HL-60/S4 treated with phorbol 12-myristate 13-acetate at 8.2 ng/mL for 4 days and 3 days (cell line): ENCODE data around the gene GFRA4.

Source experiments
- in situ Hi-C: fragments of 300-500 bp; cut with MboI; formaldehyde crosslinking; loops from 2 replicates; pipeline ENCODE4 v1.15.0; 2022; ENCODE audit warnings: low sequenced_read_pairs

Gene GFRA4

DNA sequence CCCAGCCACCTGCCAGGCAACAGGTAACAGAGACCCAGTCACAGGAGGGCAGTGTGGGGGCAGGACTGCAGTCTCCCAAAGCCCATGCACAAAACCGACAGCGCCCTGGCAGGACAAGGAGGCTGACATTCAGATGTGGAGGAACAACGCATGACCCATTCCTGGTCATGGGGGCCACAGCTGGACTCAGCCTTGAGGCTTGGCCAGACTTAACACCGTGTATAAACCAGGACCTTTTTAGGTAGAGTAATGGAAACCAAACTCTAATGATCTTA lies 8.1 kb downstream of the GFRA4 start:
- in situ Hi-C loops: no loop called here

DNA sequence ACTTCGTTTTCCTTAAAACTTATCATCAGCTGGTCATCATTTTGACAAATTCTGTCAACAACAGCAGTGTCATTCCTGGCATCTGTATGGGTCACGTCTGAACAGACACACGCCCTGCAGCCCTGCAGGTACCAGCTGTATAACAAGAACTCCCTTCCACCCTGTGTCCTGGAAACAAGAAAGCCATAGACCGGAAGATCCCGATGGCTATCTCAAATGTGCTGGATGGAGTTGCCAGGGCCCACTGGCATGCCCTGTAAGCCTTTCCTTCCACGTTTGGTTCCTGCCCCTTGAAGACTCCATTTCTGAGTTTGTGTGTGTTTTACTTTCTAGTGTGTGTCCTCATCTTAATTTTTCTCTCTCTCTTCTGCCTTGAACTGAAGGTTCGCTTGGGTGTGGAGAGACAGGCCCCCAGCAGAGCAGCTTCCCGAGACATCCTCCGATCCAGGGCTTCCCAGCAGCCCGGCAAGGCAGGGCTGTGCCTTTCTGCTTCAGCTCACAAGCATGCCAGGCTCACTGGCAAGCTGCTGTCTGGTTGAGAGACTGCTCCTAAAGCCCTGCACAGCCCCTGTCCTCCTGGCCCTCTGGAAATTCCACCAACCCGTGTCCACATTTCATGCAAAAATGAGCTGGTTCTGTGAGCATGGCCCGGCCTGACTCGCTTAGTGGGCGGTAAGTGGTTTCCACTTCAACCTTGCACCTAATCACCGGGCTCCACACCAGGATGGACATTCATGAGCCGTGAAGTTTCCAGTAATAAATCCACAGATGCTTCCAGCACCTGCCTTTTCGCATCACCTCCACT lies 8.7 kb downstream of the GFRA4 start:
- in situ Hi-C loops: no loop called here

DNA sequence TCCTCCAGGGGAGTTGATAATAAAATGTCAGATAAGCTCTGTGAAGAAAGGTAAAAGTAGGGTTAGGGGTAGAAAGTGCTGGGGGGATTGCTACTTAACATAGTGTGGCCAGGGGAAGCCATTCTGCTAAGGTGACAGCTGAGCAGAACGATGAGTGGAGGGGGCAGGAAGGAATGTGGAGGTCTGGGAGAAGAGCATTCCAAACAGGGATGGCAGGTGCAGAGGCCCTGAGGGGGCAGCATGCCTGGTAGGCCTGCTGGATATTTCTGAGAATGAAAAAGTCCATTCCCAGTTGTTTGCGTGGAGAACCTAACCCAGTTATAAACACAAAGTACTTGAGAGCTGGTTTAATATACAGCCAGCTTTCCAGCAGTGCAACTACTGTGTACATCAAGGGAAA lies 9.3 kb downstream of the GFRA4 start:
- in situ Hi-C loops: no loop called here

DNA sequence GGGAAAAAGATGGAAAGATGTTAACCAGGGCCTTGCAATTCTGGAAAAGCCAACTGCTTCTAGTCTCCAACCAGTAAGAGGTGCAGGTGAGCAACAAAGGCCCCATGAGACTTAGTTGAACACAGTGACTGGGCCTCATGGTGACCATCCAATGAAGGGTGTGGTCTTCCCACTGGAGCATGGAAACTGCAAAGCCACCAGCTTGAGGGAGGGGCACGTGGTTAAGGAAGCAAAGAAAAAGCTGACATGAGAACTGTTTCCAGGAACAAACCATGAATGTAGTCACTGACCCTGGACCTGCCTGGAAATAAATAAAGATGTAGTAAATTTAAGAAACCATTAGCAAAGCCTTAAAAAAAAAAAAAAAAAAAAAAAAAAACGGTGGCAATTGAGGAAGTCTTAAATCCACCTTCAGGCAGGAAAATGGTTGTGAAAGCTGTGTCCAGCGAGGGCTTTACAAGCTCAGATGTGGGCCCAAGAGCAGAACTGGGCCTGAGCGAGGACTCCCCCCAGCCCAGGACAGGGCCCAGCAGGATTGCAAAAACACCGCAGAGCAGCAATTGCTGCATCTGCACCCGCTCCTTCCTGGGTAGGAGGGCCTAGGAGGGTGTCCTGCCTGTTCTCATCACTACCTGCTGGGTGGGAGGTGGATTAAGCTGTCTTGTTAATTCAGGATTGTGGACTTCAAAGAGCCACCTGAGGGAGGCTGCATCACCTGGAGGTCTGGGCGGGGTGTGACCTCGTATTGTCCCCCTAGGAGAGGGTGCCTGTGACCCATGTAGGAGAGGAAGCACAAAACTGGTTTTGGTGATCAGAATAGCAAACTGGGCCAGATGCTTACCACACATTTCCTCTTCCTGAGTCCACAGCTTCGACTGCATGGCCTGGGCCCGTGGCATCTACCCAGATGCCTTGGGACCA lies 10.3 kb downstream of the GFRA4 start:
- in situ Hi-C loops: no loop called here

DNA sequence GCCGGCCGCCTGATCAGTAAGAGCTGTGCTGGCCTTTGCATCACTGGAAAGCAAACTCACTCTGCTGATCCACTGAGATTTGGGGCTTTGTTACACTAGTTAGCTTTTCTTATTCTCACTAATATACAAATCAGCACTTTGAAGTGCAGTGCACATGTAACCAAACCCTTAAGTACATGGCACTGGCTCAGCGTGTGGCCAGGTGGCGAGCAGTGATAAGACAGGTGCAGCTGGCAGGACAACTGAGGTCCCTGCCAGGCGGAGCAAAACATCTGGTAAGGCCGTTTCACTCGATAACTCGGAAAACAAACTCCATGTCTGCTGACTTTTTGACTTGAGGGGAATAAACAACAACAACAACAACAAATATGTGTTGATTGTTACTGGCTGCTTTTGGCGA lies 11.0 kb downstream of the GFRA4 start:
- in situ Hi-C loops: no loop called here

DNA sequence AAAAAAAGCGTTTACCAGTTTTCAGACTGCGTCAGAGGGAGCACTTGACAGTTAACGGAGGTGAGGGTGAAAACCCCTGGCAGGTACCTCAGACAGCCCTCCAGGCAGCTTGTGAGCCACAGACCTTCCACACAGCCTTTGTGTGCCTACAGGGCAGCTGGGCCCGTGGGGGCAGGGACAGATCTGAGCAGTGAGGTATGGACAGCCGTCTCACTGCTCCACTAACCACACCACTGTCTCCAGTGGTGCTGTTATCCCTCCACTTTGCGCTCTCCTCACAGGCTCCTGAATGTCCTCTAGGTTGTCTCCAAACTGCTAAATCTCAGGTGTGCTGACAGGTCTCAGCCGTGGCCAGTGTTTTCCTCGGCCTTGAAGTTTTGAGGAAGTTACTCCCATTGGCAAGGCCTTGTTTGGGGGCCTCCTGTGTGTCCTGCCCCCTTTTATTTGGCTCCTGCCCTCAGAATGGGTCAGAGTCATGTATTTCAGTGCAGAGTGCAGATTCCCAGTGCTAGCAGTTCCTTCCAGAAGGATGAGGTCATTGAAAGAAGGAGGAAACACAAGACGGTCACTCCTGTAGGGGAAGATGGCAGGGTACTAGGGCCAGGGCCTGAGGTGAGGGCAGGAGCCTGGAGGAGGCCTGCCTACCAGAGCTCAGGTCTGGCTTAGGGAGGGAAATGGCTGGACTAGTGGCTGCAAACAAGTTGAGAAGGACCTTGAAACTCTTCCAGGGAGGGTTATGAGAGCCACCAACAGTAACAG lies 11.8 kb downstream of the GFRA4 start:
- in situ Hi-C loops: no loop called here

DNA sequence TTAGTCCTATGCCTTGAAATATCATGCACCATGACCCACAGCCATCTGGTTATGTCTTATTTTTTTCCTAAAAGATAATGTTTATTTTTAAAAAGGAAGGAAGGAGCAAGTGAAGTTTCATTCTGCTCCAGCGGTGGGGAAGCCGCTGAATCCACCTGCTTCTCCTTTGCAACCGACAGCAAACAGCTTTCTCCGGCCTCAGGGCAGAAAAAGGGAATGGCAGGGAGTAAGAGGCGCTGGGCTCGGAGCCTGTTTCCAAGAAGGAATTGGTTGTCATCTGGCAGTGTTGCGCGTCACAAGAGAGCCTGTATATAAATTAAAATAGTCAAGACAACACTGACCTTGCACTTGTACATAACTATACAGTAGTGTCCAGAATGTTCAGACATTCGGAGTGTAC lies 14.2 kb downstream of the GFRA4 start:
- in situ Hi-C loops: no loop called here

DNA sequence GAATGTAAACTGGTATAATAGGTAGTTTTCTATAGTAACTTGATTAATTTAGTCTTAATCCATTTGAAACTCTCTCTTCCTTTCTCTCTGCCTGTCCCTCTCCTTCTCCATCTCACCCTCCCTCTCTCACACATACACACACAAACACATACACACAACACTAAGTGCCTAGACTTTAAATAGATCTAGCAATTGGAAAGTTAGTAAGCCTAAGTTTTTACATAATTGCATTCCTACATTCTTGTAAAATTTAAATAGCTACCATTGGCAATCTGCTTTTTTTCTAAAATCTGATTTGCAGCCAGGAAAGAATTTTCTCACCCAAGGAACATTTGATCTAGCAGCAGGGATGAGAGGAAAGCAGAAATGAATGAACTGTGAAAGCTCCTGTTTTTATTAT lies 15.7 kb downstream of the GFRA4 start:
- in situ Hi-C loops: no loop called here

DNA sequence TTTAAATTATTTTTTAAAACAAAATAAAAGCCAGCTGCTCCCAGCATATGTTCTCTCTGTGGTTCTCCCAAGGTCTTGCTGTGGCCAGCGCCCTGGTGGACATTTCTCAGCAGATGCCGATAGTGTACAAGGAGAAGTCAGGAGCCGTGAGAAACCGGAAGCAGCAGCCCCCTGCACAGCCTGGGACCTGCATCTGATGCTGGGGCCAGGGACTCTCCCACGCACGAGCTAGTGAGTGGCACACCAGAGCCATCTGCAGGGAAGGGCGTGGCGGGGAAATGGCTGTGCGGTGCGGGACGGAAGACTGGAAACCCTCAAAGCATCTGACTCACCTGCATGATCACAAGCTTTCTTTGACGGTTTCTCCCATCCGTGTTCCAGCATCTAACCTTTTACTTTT lies 16.5 kb downstream of the GFRA4 start:
- in situ Hi-C loops: no loop called here

DNA sequence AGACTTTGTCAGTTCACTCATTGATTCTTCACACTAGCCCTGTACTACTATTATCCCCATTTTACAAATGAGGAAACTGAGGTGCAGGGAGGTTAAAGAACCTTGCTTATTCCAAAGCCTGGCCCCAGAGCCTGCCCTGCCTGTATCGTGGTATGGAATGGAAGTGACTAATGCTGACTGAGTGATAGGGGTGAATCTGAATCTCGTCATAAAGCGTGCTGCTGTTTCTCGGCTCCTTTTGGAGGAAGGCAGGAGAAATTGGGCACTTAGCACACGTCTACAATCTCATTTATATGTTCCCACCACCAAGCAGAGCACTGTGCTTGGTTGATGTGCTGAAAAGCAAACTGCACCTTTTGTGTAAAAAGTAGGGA lies 17.1 kb downstream of the GFRA4 start:
- in situ Hi-C loops: no loop called here

DNA sequence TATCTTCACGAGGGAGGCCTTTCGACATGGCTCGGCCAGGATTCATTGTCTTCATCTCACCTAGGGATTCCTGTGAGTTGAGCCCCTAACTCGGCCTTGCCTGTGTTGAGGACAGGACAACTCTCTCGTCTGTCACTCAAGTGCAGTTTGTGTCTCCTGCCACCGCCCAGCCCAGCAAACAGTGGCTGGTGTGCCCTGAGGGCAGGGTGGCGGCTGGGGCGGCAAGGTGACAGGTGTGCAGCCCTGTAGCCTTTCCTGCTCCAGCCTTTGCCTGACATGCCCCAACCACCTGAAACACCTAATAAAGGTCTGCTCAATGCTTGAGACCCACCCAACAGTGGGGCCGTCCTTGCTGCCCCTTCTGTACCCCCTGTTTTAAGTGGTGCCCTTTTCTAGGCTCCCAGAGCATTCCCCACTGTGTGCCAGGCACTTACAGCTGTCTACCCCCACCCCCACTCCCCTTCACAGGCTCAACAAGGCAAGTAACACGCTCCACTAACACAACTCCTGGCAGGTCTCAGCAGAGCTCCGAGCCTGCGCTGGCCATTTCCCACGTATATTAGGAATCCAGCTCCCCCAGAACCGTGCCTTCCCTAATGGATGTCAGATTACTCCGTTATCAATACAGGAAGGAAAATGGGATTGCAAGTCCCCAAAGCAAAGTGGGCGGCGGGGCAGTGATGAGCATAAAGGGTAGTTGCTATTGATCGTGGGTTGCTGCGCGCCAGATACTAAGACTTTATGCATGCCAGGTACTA lies 17.7 kb downstream of the GFRA4 start:
- in situ Hi-C loops: no loop called here

DNA sequence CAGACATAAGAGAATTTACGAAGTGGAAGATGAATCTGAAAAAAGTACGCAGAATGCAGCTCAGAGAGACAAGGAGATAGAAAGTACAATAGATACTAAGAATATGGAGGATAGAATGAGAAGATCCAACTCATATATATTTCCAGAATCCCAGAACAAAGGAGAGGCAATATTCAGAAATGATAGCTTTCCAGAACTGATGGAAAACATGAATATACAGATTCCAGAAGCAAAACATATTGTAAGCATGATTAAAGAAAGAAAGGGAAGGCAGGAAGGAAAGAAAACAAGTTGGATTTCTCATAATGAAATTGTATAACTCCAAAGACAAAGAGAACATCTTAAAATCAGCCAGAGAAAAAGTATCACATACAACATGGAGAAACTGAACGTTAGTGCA lies 22.9 kb downstream of the GFRA4 start:
- in situ Hi-C loops: no loop called here

DNA sequence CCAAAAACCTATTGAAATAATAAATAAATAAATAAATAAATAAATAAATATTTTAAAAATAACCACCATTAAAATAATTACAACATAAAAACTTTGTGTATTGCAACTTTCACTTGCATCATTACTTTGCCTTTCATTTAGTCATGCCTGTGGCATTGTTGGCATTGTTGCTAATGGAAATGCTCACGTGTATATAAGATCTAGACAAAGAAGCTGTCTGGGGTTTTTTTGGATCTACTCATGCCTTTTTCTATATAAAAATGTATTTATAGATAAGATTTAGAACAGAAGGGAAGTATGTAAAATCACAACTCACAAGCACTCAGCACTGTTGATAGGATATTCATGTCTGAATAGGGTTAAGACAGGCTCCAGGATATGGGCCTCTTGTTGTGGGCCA lies 27.9 kb downstream of the GFRA4 start:
- in situ Hi-C loops: no loop called here

DNA sequence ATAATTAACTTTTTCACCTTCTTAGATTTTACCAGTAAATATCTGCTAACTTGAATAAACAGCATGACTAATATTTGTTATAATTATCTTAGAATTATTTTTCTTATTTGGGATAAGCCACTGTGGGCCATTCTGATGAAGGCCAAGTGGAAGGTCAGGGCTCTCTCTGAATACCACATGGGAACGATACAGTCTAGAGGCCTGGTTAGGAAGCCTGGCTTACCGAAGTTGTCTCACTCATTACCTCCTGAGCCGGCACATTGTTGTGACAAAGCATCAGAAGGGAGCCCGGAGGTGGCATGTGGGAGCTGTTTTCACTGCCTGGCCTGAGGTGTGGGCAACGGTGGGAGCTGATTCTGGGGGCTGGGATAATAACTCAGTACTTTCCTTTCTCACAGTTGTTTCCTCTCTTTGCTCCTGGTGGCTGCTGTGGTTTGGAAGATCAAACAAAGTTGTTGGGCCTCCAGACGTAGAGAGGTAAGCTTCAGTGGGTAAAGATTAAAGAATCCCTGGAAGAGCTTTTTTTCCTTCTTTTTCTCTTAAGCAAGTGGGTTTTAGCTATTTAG lies 29.2 kb downstream of the GFRA4 start:
- in situ Hi-C loops: no loop called here

DNA sequence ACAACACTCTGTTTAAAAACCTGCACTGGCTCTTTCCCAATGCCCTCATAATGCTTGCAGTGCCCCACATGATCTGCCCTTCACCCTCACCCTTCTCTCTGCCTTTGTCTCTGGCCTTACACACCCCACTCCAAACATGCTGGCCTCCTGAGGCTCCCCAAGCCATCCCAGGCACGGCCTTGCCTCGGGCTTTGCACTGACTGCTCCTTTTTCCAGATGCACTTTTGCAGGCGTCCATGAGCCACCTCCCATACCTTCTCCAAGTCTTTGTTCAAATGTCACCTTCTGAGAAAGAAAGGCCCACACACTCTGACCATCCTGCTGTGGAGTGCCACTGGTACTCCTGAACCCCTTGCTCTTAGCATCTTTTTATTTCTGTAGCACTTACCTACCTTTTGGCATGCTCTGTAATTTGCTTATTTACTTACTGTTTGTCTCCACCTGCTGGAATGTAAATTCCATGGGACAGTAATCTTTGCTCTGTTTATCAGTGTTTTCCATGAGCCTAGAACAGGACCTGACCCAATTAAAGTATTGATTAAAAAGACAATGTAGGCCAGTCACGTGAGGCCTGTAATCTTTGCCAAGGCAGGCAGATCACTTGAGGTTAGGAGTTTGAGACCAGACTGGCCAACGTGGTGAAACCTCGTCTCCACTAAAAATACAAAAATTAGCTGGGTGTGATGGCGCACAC lies 30.7 kb downstream of the GFRA4 start:
- in situ Hi-C loops: no loop called here

DNA sequence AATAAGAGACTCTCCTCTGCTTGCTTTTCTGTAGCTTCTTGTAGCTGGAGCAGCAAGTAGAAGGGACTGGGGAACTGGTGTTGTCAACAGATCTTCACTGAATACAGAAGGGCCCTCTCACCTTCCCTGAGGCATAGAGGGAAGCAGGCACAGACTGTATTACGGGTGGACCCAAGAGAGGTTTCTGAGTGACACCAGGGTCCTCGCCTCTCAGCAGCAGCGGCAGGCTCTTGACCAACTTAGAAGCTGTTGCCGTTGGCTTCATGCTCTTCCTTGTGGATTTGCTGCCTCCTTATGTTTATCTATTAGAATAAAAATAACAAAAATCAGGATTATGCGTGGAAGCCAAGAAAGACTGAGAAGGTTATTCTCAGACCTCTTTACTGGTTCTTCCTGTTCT lies 31.7 kb downstream of the GFRA4 start:
- in situ Hi-C loops: no loop called here

DNA sequence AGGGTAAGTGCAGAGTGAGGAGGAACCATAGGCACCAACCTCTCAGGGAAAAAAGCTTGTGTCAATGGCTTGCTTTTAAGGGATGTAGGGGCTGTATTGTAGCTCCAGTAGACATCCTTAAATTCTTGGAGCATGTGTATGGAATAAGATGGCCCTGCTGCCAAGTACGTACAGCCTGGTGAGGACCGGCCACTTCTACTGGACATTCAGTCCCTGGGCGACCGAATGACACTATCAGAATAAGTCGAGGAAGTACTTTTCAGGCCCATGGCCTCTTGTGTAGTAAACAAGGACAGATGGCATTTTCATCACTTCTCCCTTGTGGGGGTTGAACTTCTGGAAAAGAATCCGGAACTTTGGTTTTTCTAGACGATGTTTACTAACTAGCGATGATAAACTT lies 32.8 kb downstream of the GFRA4 start:
- in situ Hi-C loops: no loop called here

DNA sequence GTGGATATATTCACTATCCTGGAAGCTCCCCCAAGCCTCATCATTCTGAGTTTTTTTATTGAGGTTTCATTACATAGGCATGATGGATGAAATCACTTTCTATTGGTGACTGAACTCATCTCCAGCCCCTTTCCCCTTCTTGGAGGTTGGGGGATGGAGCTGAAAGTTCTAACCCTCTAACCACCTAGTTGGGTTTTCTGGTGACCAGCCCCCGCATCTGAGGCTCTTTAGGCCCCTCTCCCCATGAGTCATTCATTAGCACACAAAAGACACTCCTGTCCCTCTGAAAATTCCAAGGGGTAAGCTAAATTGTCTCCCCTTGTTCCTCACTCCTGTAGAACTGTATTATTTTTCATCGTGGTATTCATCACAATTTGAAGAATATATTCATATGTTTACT lies 33.3 kb downstream of the GFRA4 start:
- in situ Hi-C loops: no loop called here

DNA sequence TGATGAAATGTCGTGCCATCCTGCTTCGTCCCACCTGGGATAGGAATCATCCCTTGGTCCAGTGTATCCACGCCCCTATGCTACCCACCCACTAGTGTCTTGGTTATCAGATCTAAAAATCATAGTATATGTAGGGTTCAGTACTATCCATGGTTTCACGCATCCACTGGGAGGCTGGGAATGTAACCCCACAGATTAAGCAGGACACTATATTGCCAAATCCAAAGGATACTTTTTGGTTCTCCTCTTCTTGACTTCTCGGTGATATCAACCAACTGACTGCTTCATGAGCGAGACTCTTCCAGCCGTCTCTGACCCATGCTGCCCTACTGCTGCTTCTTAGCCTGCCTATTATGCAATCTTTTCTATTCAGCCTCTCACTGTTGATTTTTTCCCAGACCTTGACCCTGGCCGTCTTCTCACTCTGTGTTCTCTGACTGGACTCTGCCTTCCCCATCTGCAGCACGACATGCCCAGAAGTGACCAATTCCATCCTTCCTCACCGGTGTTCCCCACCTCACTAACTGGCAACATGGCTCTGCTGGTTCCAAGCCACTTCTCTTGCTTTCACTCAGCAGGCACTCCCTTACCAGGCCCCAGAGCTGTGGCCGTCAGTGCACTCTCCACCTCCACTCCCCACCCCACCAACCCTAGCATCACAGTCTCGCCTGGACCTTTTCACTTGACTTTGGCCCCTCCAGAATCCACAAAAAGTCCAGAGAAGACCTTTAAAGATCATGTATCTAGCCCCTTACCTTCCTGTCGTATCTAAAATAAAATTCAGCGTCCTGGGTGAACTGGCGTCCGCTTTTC lies 34.5 kb downstream of the GFRA4 start:
- in situ Hi-C loops: no loop called here
